Mesothelial cell of epicardium (in vitro differentiated cells): Measurements from ENCODE around the gene POC1B. TPM values are rescaled to one million over a fixed set of nuclear protein-coding genes. Genes with fewer than 3 reads are reported as not detected.
"Not testable (repeated sequence)": the region's sequence is repeated elsewhere in the genome, so short reads cannot be mapped to it uniquely, and the experiment has no call there.

ENCODE experiments used
- DNase-seq, 2 experiments: peaks; one replicate each; pipeline ENCODE4 v3.0.0; 2021; ENCODE audit warnings: low spot score in 2 of 2; ENCODE audit not compliant: unreplicated experiment in 2 of 2
- H3K27ac Mint-ChIP-seq: 2 replicates; pipeline ENCODE4 v1.8.0; 2021; ENCODE audit warnings: mixed read lengths
- H3K27me3 Mint-ChIP-seq: 2 replicates; pipeline ENCODE4 v1.8.0; 2021; ENCODE audit warnings: low read depth, mixed read lengths
- H3K36me3 Mint-ChIP-seq: 2 replicates; pipeline ENCODE4 v1.8.0; 2021; ENCODE audit warnings: mixed read lengths
- H3K4me1 Mint-ChIP-seq: 2 replicates; pipeline ENCODE4 v1.8.0; 2021; ENCODE audit warnings: mixed read lengths
- H3K4me3 Mint-ChIP-seq: 2 replicates; pipeline ENCODE4 v1.8.0; 2021; ENCODE audit warnings: mild to moderate bottlenecking, moderate library complexity, mixed read lengths
- H3K9me3 Mint-ChIP-seq: 2 replicates; pipeline ENCODE4 v1.8.0; 2021; ENCODE audit warnings: mixed read lengths
- total RNA-seq: library from RNA; stranded (reverse); gene quantifications from 3 replicates; pipeline ENCODE4 v1.2.1, GENCODE V29; 2021
- TF ChIP-seq, protein P1 (sequence below): fragments of 200-600 bp; sonication (generic); IDR thresholded peaks from one replicate; pipeline ENCODE4 v1.5.0; 2021; ENCODE audit warnings: antibody characterized with exemption; ENCODE audit not compliant: unreplicated experiment

Gene POC1B
- total RNA-seq, 1 donor from 2014 or later = 12.1 TPM

DNA sequence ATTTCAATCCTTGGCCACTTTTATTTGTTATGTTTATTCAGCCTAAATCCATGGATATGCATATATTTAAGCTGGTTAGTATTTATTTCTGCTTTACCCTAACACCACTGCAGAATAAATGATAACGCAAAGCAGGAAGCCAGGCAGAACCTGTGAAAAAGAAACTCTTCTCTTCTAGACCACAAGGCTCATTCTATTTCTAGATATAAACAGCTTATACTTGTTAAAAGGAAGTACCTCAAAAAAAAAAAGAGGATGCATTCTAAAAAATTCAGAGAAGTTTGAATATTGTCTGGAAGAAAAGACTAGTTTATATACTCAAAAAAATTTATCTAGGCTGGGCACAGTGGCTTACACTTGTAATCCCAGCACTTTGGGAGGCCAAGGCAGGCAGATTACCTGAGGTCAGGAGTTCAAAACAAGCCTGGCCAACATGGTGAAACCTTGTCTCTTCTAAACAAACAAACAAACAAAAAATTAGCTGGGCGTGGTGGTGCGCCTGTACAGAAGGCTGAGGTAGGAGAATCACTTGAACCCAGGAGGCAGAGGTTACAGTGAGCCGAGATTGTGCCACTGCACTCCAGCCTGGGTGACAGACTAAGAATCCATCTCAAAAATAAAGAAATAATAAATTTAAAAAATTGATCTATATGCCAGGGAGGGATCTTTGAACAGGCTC is 57.1 kb downstream of the POC1B start:
- no peak overlapping the region for H3K27ac Mint-ChIP-seq
- no peak for DNase-seq
- TF ChIP-seq, protein P1, sequence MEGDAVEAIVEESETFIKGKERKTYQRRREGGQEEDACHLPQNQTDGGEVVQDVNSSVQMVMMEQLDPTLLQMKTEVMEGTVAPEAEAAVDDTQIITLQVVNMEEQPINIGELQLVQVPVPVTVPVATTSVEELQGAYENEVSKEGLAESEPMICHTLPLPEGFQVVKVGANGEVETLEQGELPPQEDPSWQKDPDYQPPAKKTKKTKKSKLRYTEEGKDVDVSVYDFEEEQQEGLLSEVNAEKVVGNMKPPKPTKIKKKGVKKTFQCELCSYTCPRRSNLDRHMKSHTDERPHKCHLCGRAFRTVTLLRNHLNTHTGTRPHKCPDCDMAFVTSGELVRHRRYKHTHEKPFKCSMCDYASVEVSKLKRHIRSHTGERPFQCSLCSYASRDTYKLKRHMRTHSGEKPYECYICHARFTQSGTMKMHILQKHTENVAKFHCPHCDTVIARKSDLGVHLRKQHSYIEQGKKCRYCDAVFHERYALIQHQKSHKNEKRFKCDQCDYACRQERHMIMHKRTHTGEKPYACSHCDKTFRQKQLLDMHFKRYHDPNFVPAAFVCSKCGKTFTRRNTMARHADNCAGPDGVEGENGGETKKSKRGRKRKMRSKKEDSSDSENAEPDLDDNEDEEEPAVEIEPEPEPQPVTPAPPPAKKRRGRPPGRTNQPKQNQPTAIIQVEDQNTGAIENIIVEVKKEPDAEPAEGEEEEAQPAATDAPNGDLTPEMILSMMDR = no peak
- H3K4me3 Mint-ChIP-seq = no peak overlapping the region
- no peaks in the 10 kb centered on the region for H3K27me3 Mint-ChIP-seq
- peaks cover 26% of the 10 kb centered on the region for H3K4me1 Mint-ChIP-seq
- H3K9me3 Mint-ChIP-seq = no peaks in the 10 kb centered on the region
- no peaks in the 10 kb centered on the region for H3K36me3 Mint-ChIP-seq

- Mint-ChIP-seq H3K9me3 (no peaks in the 10 kb centered on the region), H3K4me3 (no peak overlapping the region), H3K27ac (no peak overlapping the region), H3K27me3 (no peaks in the 10 kb centered on the region), H3K4me1 (peaks cover 26% of the 10 kb centered on the region), H3K36me3 (no peaks in the 10 kb centered on the region)
- TF ChIP-seq, protein P1 = no peak
- no peak for DNase-seq
These were observed 57.8 kb downstream of the POC1B start for GRCh38 chr12:89468017-89468416.

DNA sequence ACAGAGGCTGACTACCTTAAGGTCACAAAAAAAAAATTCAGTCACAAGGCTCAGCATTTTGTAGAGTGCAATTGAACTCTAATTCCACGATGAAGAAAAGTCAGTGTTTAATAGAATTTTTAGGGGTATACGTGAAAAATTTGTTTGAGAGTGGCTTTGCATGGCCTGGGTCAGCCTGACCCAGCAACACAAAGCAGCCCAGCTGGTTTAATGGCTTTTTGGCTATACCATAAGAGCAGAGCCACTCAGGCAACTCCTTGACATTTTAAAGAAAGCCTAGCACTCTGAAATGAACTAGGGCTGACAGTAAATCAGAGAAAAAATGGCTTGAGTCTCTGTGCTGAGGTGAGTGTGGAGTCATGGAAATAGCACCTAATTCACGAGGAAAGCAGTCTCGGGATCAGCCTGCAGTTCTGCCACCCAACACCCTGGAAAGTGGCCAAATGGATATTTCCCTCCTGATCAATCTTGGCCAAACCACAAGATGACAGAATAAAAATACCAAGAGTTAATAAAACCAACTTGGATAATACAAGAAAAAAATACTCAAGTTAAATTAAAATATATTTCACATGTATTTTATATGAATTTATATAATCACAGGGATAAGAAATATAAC is 60.8 kb downstream of the POC1B start:
- H3K4me3 Mint-ChIP-seq = no peak overlapping the region
- TF ChIP-seq, protein P1 = no peak
- H3K27ac Mint-ChIP-seq = no peak overlapping the region
- DNase-seq = peak in 1 of 2 experiments; percentile 39
- no peaks in the 10 kb centered on the region for H3K36me3 Mint-ChIP-seq
- no peaks in the 10 kb centered on the region for H3K9me3 Mint-ChIP-seq
- H3K27me3 Mint-ChIP-seq = no peaks in the 10 kb centered on the region
- H3K4me1 Mint-ChIP-seq = peaks cover 34% of the 10 kb centered on the region

DNA sequence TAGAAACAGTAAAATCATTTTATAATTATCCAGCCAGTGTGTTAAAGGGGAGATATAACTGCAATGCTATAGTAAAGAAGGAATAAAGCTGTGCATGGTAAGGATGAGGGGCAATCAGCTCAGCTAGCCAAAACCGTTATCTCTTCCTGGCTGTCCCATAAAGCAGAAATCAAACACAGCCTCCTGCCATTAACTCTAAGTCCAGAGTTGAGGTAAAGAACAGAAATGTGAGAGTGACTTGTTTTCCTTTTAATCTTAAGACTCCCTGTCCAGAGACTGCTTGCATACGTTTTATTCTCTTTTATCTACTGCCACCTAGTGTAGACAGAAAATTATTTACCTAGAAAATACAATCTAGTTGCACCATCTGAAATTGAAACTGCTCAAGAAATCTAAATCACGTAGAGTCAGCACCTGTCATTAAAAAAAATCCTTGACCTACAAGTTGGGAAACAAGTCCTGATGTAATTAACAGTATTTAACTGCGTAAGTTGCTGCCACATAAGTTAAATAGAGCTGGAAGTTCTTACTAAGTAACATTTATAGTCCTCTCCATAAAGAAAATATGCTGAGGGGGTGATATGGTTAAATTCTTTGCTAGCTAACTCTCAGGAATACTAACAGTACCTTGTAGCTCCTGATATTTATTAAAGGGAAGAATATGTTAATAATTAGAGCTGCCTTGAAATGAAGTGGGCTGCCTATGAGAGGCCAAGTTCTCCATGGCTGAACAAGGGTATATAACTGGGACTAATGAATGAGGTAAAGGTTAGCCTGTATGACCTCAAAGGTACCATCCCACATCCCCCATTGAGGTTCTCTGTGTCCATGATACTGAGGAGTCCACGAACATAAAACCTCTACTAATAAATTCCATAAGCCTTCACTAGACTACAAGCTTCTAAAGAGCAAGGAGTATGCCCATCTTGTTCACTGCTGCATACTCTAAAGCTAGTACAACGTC is 63.9 kb downstream of the POC1B start:
- no peaks in the 10 kb centered on the region for H3K9me3 Mint-ChIP-seq
- TF ChIP-seq, protein P1 = peak; percentile 49
- no peak for DNase-seq
- no peak overlapping the region for H3K27ac Mint-ChIP-seq
- H3K36me3 Mint-ChIP-seq = no peaks in the 10 kb centered on the region
- no peak overlapping the region for H3K4me3 Mint-ChIP-seq
- peaks cover 24% of the 10 kb centered on the region for H3K4me1 Mint-ChIP-seq
- H3K27me3 Mint-ChIP-seq = no peaks in the 10 kb centered on the region

GRCh38 chr12:89461190-89461589 is 64.7 kb downstream of the POC1B start:
- Mint-ChIP-seq H3K4me1 (peaks cover 24% of the 10 kb centered on the region), H3K9me3 (no peaks in the 10 kb centered on the region)
- no peak for DNase-seq

GRCh38 chr12:89459279-89459678 is 66.6 kb downstream of the POC1B start:
- not testable (repeated sequence) for H3K27me3 Mint-ChIP-seq, H3K9me3 Mint-ChIP-seq, H3K36me3 Mint-ChIP-seq, H3K27ac Mint-ChIP-seq, DNase-seq, H3K4me3 Mint-ChIP-seq
- peaks cover 19% of the 10 kb centered on the region for H3K4me1 Mint-ChIP-seq

More at GRCh38 chr12:89461190-89461589, 64.7 kb downstream of the POC1B start:
- no peaks in the 10 kb centered on the region for H3K27me3 Mint-ChIP-seq
- H3K4me3 Mint-ChIP-seq = no peak overlapping the region
- H3K27ac Mint-ChIP-seq = no peak overlapping the region
- no peaks in the 10 kb centered on the region for H3K36me3 Mint-ChIP-seq
- TF ChIP-seq, protein P1 = no peak
